ENCODE measurements around the gene ZNF148.

DNA sequence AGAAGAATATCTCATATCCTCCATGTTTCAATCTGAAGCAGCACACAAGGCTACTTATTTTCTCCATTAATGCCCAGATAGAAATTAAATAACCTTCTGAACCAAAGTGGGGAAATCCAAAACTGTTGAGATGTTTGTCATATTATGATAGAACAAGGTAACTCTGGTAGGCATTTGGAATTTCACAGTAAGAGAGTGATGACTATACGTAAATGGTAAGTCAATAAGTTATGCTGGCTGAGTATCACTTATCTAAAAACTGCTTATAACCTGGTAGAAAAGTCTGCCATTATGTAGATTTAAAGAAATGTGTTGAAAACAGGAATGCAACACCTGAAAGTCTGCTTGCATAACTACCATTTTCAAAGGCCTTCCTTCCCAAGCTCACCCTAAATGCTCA lies 145.4 kb downstream of the ZNF148 start:
- TF ChIP-seq YY1 (IDR thresholded peaks at IDR 0.05; ENCODE audit: insufficient read depth, insufficient read length): no peak
- TF ChIP-seq SUZ12 (IDR thresholded peaks at IDR 0.05; ENCODE audit: extremely low read depth, insufficient read depth, insufficient read length): no peak
- no peak for TF ChIP-seq ZNF274 (IDR thresholded peaks at IDR 0.05; ENCODE audit: low read depth, low read length)
